ENCODE data around the gene RNFT2. TPM values are rescaled to one million over a fixed set of nuclear protein-coding genes. Genes with fewer than 3 reads are reported as not detected.

RNFT2 gene
- total RNA-seq, 1 donor from 2014 or later, result 9.6 TPM

DNA sequence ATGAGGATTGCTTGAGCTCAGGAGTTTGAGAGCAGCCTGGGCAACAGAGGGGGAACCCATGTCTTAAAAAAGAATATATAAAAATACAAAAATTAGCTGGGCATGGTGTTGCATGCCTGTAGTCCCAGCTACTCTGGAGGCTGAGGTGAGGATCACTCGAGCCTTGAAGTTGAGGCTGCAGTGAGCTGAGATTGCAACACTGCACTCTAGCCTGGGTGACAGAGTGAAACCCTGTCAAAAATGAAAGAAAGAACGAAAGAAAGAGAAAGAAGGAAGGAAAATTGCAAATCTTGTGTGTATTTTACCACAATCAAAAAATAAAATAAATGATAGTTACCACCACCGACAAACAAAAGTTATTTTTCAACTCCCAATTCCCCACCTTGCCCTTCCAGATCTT is 45.5 kb upstream of the RNFT2 start:
- TF ChIP-seq, protein P1, sequence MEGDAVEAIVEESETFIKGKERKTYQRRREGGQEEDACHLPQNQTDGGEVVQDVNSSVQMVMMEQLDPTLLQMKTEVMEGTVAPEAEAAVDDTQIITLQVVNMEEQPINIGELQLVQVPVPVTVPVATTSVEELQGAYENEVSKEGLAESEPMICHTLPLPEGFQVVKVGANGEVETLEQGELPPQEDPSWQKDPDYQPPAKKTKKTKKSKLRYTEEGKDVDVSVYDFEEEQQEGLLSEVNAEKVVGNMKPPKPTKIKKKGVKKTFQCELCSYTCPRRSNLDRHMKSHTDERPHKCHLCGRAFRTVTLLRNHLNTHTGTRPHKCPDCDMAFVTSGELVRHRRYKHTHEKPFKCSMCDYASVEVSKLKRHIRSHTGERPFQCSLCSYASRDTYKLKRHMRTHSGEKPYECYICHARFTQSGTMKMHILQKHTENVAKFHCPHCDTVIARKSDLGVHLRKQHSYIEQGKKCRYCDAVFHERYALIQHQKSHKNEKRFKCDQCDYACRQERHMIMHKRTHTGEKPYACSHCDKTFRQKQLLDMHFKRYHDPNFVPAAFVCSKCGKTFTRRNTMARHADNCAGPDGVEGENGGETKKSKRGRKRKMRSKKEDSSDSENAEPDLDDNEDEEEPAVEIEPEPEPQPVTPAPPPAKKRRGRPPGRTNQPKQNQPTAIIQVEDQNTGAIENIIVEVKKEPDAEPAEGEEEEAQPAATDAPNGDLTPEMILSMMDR (IDR thresholded peaks at IDR 0.05), result no peak
- no peaks in the 10 kb centered on the region for H3K9me3 Mint-ChIP-seq (ENCODE audit: unreplicated experiment)
- peaks cover 10% of the 10 kb centered on the region for H3K4me1 Mint-ChIP-seq (ENCODE audit: unreplicated experiment)
- no peak overlapping the region for H3K4me3 Mint-ChIP-seq (ENCODE audit: unreplicated experiment)
- no peaks in the 10 kb centered on the region for H3K36me3 Mint-ChIP-seq (ENCODE audit: unreplicated experiment)
- no peak overlapping the region for H3K27ac Mint-ChIP-seq (ENCODE audit: unreplicated experiment)
- DNase-seq (ENCODE audit: extremely low spot score, unreplicated experiment), result no peak
- peaks cover 32% of the 10 kb centered on the region for H3K27me3 Mint-ChIP-seq (ENCODE audit: unreplicated experiment)

DNA sequence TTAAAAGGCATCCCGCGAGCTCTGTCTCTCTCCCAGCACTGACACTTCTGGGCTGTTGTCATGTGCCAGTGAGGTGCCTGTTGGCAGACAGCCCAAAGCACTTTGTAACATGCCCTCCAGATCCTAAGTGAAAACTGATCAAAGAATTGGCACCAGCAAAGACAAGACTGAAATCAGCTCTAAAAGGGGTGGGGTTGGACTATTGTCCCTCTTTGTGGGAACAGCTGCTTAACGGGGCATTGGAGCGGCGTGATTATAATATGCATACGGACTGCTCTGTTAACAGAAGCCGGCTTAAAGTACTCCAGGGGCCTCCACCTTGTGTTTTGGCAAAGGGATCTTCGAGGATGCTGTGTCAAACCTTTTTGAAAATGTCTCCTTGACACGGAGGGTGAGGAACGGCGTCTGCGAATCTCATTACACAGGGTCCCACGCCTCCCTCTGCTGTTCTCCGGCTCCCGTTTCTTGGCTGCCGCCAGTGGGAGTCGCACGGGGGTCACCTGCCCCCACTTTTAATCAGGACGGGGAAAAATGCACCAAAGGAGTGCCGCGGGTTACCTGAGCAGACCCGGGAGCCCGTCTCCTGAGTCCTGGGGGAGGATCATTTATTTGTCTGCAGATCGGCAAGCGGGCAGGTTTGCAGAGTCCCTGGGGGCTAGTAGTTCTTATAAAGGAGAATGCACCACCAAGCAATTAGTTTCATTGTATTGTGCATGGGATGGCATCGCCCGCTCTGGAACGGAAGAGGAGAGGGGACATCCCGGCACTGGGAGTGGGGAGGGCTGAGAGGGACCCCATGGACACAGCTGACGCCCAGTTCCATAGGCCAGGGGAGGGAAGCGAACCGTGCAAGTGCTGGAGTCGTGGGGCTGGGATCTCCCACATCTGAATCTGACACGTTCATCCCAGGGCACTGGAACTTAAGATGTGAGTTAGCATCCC is 44.6 kb upstream of the RNFT2 start:
- Mint-ChIP-seq H3K4me3 (ENCODE audit: unreplicated experiment) (peak overlapping the region; percentile 14), H3K4me1 (ENCODE audit: unreplicated experiment) (peaks cover 12% of the 10 kb centered on the region), H3K27ac (ENCODE audit: unreplicated experiment) (no peak overlapping the region), H3K36me3 (ENCODE audit: unreplicated experiment) (no peaks in the 10 kb centered on the region), H3K9me3 (ENCODE audit: unreplicated experiment) (no peaks in the 10 kb centered on the region), H3K27me3 (ENCODE audit: unreplicated experiment) (peaks cover 32% of the 10 kb centered on the region)
- no peak for DNase-seq (ENCODE audit: extremely low spot score, unreplicated experiment)
- TF ChIP-seq, protein P1 (IDR thresholded peaks at IDR 0.05), result no peak

DNA sequence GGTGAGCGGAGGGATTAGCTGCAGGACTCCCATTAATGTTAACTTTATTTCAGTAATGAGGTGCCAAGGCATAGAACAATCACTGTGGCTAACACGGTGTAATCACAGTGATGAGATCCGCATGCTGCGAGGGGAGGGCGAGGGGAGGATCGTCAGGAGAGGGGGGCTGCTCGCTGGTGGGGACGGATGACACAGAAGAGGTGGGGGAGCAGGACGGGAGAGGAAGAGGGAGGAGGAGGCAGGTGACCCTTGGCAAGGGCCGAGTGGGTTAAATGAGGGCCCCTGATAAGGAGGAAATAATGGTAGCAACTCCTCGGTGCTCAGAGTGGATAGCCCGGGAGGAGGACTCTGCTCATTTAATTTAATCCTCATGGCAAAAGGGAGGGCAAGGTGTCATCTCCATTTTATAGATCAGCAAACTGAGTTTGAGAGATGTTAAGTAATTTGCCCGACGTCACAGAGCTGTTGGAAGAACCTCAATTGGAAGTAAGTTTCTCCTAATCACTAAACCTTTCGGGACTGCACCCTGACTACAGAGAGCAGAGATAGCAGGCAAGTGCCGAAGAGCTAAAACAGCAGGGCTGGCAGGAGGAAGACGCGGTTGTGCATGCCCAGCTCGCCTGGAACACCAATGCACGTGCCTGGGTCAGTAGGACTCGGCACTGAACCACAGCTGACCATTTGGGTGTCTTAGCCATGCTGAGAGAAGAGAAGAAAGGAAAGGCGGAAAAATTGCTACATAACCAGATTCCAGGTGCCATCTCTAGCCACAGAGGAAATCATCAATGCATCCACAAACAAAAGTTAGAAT is 43.3 kb upstream of the RNFT2 start:
- DNase-seq (ENCODE audit: extremely low spot score, unreplicated experiment), result no peak
- H3K4me1 Mint-ChIP-seq (ENCODE audit: unreplicated experiment), result peaks cover 16% of the 10 kb centered on the region
- no peak overlapping the region for H3K4me3 Mint-ChIP-seq (ENCODE audit: unreplicated experiment)
- no peaks in the 10 kb centered on the region for H3K9me3 Mint-ChIP-seq (ENCODE audit: unreplicated experiment)
- no peak overlapping the region for H3K27ac Mint-ChIP-seq (ENCODE audit: unreplicated experiment)
- TF ChIP-seq, protein P1 (IDR thresholded peaks at IDR 0.05), result no peak
- peaks cover 32% of the 10 kb centered on the region for H3K27me3 Mint-ChIP-seq (ENCODE audit: unreplicated experiment)
- no peaks in the 10 kb centered on the region for H3K36me3 Mint-ChIP-seq (ENCODE audit: unreplicated experiment)

- H3K36me3 Mint-ChIP-seq (ENCODE audit: unreplicated experiment), result no peaks in the 10 kb centered on the region
- no peak for DNase-seq (ENCODE audit: extremely low spot score, unreplicated experiment)
- no peak overlapping the region for H3K27ac Mint-ChIP-seq (ENCODE audit: unreplicated experiment)
- H3K4me1 Mint-ChIP-seq (ENCODE audit: unreplicated experiment), result peaks cover 16% of the 10 kb centered on the region
- H3K4me3 Mint-ChIP-seq (ENCODE audit: unreplicated experiment), result no peak overlapping the region
- H3K9me3 Mint-ChIP-seq (ENCODE audit: unreplicated experiment), result no peaks in the 10 kb centered on the region
- TF ChIP-seq, protein P1 (IDR thresholded peaks at IDR 0.05), result no peak
- H3K27me3 Mint-ChIP-seq (ENCODE audit: unreplicated experiment), result peaks cover 32% of the 10 kb centered on the region
These were observed 42.7 kb upstream of the RNFT2 start for GRCh38 chr12:116695464-116695725.

DNA sequence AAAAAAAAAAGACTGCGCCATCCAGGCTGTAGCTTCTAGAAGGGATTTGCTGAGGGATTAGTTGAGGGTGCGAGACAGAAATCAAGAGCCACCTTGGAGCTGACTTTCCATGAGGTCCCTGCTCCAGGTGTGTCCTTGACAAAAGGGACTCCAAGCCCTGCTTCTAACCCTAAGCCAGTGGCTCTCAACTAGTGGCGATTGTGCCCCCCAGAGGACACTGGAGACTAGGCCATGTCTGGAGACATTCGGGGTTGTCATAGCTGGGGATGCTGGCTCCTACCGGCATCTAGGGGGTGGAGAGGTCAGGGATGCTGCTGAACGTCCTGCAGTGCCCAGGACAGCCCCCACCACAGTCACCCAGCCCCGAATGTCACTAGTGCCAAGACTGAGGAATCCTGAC is 40.8 kb upstream of the RNFT2 start:
- H3K4me1 Mint-ChIP-seq (ENCODE audit: unreplicated experiment), result peaks cover 16% of the 10 kb centered on the region
- no peak for DNase-seq (ENCODE audit: extremely low spot score, unreplicated experiment)

More for the DNA sequence above, 40.8 kb upstream of the RNFT2 start:
- H3K27ac Mint-ChIP-seq (ENCODE audit: unreplicated experiment), result no peak overlapping the region
- H3K4me3 Mint-ChIP-seq (ENCODE audit: unreplicated experiment), result no peak overlapping the region
- peaks cover 32% of the 10 kb centered on the region for H3K27me3 Mint-ChIP-seq (ENCODE audit: unreplicated experiment)
- H3K9me3 Mint-ChIP-seq (ENCODE audit: unreplicated experiment), result no peaks in the 10 kb centered on the region
- TF ChIP-seq, protein P1 (IDR thresholded peaks at IDR 0.05), result peak; percentile 45
- no peaks in the 10 kb centered on the region for H3K36me3 Mint-ChIP-seq (ENCODE audit: unreplicated experiment)

Data from osteocyte (in vitro differentiated cells).